K562 (cell line): Measurements from ENCODE around the gene DTL. TPM values are rescaled to one million over a fixed set of nuclear protein-coding genes. Genes with fewer than 3 reads are reported as not detected.

Source experiments
- CAMTA2 ChIP-seq: fragments of 250-450 bp; sonication (Bioruptor Pico); conservative IDR thresholded peaks from 2 replicates; pipeline ENCODE4 v1.5.1; 2022
- DIDO1 ChIP-seq: fragments of 450-650 bp; IDR thresholded peaks from 2 replicates; pipeline ENCODE4 v1.6.1; 2016; ENCODE audit warnings: low read depth, missing biosample characterization, missing genetic modification characterization
- EHMT2 ChIP-seq: fragments of 450-650 bp; IDR thresholded peaks from 2 replicates; pipeline ENCODE4 v1.6.1; 2018; ENCODE audit warnings: antibody characterized with exemption
- EP300 ChIP-seq: IDR thresholded peaks from 2 replicates; pipeline ENCODE4 v1.6.1; 2012; ENCODE audit warnings: low read length, improper control_type of control experiment
- FOXA3 ChIP-seq, 2 experiments: fragments of 450-650 bp in 1 of 2; sonication (generic) in 1 of 2; formaldehyde crosslinking; IDR thresholded peaks in 1 of 2; conservative IDR thresholded peaks in 1 of 2; 2 replicates each; pipeline versions ENCODE4 v1.4.0 to v1.8.0; 2020 to 2022; ENCODE audit warnings: mild to moderate bottlenecking in 2 of 2, missing genetic modification reagents in 1 of 2
- L3MBTL2 ChIP-seq: fragments of 450-650 bp; IDR thresholded peaks from 2 replicates; pipeline ENCODE4 v1.6.1; 2016; ENCODE audit warnings: mild to moderate bottlenecking, moderate library complexity
- MAFG ChIP-seq: fragments of 450-650 bp; conservative IDR thresholded peaks from 2 replicates; pipeline ENCODE4 v1.6.1; 2016; ENCODE audit warnings: missing genetic modification characterization, missing compliant biosample characterization
- MCM2 ChIP-seq: fragments of 450-650 bp; IDR thresholded peaks from 2 replicates; pipeline ENCODE4 v1.6.1; 2017; ENCODE audit warnings: low read depth, mild to moderate bottlenecking
- NCOA4 ChIP-seq: fragments of 450-650 bp; IDR thresholded peaks from 2 replicates; pipeline ENCODE4 v1.6.1; 2018; ENCODE audit warnings: mild to moderate bottlenecking; ENCODE audit not compliant: partially characterized antibody
- NFYB ChIP-seq: IDR thresholded peaks from 2 replicates; pipeline ENCODE4 v1.6.1; 2011; ENCODE audit warnings: mild to moderate bottlenecking, moderate library complexity; ENCODE audit not compliant: insufficient read length; ENCODE audit errors: extremely low read depth
- PHTF2 ChIP-seq: fragments of 250-450 bp; sonication (Bioruptor Pico); IDR thresholded peaks from 2 replicates; pipeline ENCODE4 v1.5.0; 2021; ENCODE audit warnings: mild to moderate bottlenecking
- RBM14 ChIP-seq: fragments of 200-400 bp; formaldehyde crosslinking; IDR thresholded peaks from 2 replicates; pipeline ENCODE4 v1.6.1; 2018; ENCODE audit warnings: low read depth, mild to moderate bottlenecking, low read length, moderate library complexity, borderline replicate concordance; ENCODE audit not compliant: insufficient read depth
- RBM25 ChIP-seq: fragments of 200-400 bp; formaldehyde crosslinking; IDR thresholded peaks from 2 replicates; pipeline ENCODE4 v1.6.1; 2018; ENCODE audit warnings: low read length, low read depth, moderate library complexity; ENCODE audit not compliant: severe bottlenecking
- SAFB ChIP-seq: fragments of 200-400 bp; formaldehyde crosslinking; IDR thresholded peaks from 2 replicates; pipeline ENCODE4 v1.6.1; 2017; ENCODE audit warnings: low read depth, low read length, borderline replicate concordance
- SLC30A9 ChIP-seq: fragments of 250-450 bp; sonication (Bioruptor Pico); IDR thresholded peaks from 2 replicates; pipeline ENCODE4 v1.8.0; 2022; ENCODE audit warnings: mild to moderate bottlenecking, moderate library complexity
- SNRNP70 ChIP-seq: fragments of 200-400 bp; formaldehyde crosslinking; optimal IDR thresholded peaks from 2 replicates; pipeline ENCODE3; 2017; ENCODE audit warnings: low read depth, low read length
- SREBF2 ChIP-seq: sonication (generic); formaldehyde crosslinking; IDR thresholded peaks from 2 replicates; pipeline ENCODE4 v1.4.0; 2020; ENCODE audit warnings: mild to moderate bottlenecking, missing genetic modification reagents
- ZNF175 ChIP-seq: fragments of 200-800 bp; sonication (Bioruptor generic); IDR thresholded peaks from 2 replicates; pipeline ENCODE4 v1.6.1; 2016; ENCODE audit warnings: low read depth, mild to moderate bottlenecking, missing genetic modification characterization, missing compliant biosample characterization
- ZNF444 ChIP-seq: fragments of 250-450 bp; sonication (Bioruptor Pico); IDR thresholded peaks from 2 replicates; pipeline ENCODE4 v1.4.0; 2020; ENCODE audit warnings: mild to moderate bottlenecking, moderate library complexity
- polyA plus RNA-seq, 8 experiments: library from polyadenylated mRNA; depleted of rRNA in 4 of 8; stranded (reverse) in 5 of 8; unstranded in 3 of 8; fragments of >200 nt; fragmentation: Nextera tagmentation in 2 of 8; fragmentation: Illumina TruSeq in 1 of 8; extraction: Ambion mirVana in 2 of 8; extraction: Trizol in 1 of 8; gene quantifications; 2 replicates each; pipeline versions ENCODE4 v1.2.1 to v1.2.3, GENCODE V29; 2011 to 2014; ENCODE audit warnings: inconsistent platforms in 1 of 8, missing spikeins in 1 of 8
- total RNA-seq, 7 experiments: library from RNA; depleted of rRNA in 6 of 7; stranded (reverse); fragments of >200 nt in 6 of 7; fragmentation: Illumina TruSeq in 2 of 7; extraction: Trizol in 2 of 7; gene quantifications; 2 replicates each; pipeline versions ENCODE4 v1.2.1 to v1.2.3, GENCODE V29; 2011 to 2021; ENCODE audit warnings: low replicate concordance in 1 of 7
- TF ChIP-seq, protein P1 (sequence below): sonication (generic); formaldehyde crosslinking; IDR thresholded peaks from 2 replicates; pipeline ENCODE4 v1.8.0; 2022; ENCODE audit warnings: mild to moderate bottlenecking, missing genetic modification reagents
- TF ChIP-seq, protein P2 (sequence below): fragments of 450-650 bp; formaldehyde crosslinking; IDR thresholded peaks from 2 replicates; pipeline ENCODE4 v1.4.0; 2022; ENCODE audit warnings: missing genetic modification characterization
- TF ChIP-seq, protein P3 (sequence below): fragments of 200-800 bp; sonication (Bioruptor generic); IDR thresholded peaks from 2 replicates; pipeline ENCODE4 v1.6.1; 2017; ENCODE audit warnings: missing genetic modification characterization, missing compliant biosample characterization
- TF ChIP-seq, protein P4 (sequence below): fragments of 450-650 bp; formaldehyde crosslinking; IDR thresholded peaks from 2 replicates; pipeline ENCODE4 v1.4.0; 2020; ENCODE audit warnings: mild to moderate bottlenecking, moderate library complexity

The DTL gene
- total and polyA plus RNA-seq, 9 of the 15 experiments (the other 6 are each of a cell fraction or from before 2014, with no cell fraction given): 38.3 to 81.0 (median 63.2) TPM

DNA sequence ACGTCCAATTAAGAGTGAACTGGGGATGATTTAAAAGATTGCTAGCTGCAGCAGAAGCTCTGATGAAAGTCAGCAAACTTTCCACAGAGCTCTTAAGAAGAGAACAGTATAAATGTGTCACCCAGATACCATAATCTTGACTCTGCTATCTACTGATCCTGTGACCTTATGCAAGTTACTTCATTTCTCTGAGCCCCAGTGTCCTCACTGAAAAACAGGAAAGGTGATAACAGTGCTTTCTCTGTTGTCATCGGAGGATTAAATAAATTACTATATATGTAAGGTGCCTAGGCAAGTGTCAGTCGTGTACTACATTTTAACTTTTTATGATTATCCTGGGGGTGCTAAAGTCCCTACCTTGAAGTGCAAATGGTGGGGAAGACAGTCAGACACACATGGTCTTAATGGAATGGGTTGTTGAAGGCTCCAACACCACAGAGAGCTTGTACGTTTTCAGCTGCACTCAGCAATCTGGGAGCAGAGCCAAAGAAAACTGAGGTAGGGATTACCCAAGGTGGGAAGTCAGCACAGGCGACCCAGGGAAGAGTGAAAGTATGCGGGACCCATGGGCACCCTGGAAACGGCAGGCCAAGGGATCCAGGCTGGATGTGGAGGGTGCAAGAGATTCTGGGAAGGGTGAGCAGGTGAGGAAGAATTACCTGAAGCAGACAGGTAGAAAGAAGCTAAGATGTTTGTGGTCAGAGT, 82.8 kb downstream of the DTL start (continued):
- TF ChIP-seq ZNF175 (CRISPR knock-in tag) (no peak), FOXA3 (CRISPR knock-in tag; conservative IDR thresholded peaks at IDR 0.05 in 1 of 2, IDR thresholded peaks at IDR 0.05 in 1 of 2) (no peak), L3MBTL2 (0 out of 2 replicates have a peak, but pooled peaks have one; percentile 31), PHTF2 (no peak), SLC30A9 (CRISPR knock-in tag) (no peak), NFYB (no peak), DIDO1 (tag) (no peak), SREBF2 (CRISPR knock-in tag) (no peak), RBM14 (no peak), SAFB (no peak), EHMT2 (no peak), CAMTA2 (no peak), EP300 (peak; percentile 48; the same call in 1 of the 2 replicates), MCM2 (no peak), ZNF444 (CRISPR knock-in tag) (no peak), RBM25 (no peak), SNRNP70 (no peak), MAFG (tag) (no peak), NCOA4 (no peak)
- TF ChIP-seq, protein P1, sequence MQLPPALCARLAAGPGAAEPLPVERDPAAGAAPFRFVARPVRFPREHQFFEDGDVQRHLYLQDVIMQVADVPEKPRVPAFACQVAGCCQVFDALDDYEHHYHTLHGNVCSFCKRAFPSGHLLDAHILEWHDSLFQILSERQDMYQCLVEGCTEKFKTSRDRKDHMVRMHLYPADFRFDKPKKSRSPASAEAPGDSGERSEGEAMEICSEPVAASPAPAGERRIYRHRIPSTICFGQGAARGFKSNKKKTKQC (CRISPR knock-in tag): no peak
- TF ChIP-seq, protein P2, sequence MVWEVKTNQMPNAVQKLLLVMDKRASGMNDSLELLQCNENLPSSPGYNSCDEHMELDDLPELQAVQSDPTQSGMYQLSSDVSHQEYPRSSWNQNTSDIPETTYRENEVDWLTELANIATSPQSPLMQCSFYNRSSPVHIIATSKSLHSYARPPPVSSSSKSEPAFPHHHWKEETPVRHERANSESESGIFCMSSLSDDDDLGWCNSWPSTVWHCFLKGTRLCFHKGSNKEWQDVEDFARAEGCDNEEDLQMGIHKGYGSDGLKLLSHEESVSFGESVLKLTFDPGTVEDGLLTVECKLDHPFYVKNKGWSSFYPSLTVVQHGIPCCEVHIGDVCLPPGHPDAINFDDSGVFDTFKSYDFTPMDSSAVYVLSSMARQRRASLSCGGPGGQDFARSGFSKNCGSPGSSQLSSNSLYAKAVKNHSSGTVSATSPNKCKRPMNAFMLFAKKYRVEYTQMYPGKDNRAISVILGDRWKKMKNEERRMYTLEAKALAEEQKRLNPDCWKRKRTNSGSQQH (CRISPR knock-in tag): no peak
- TF ChIP-seq, protein P3, sequence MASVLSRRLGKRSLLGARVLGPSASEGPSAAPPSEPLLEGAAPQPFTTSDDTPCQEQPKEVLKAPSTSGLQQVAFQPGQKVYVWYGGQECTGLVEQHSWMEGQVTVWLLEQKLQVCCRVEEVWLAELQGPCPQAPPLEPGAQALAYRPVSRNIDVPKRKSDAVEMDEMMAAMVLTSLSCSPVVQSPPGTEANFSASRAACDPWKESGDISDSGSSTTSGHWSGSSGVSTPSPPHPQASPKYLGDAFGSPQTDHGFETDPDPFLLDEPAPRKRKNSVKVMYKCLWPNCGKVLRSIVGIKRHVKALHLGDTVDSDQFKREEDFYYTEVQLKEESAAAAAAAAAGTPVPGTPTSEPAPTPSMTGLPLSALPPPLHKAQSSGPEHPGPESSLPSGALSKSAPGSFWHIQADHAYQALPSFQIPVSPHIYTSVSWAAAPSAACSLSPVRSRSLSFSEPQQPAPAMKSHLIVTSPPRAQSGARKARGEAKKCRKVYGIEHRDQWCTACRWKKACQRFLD (CRISPR knock-in tag): no peak
- TF ChIP-seq, protein P4, sequence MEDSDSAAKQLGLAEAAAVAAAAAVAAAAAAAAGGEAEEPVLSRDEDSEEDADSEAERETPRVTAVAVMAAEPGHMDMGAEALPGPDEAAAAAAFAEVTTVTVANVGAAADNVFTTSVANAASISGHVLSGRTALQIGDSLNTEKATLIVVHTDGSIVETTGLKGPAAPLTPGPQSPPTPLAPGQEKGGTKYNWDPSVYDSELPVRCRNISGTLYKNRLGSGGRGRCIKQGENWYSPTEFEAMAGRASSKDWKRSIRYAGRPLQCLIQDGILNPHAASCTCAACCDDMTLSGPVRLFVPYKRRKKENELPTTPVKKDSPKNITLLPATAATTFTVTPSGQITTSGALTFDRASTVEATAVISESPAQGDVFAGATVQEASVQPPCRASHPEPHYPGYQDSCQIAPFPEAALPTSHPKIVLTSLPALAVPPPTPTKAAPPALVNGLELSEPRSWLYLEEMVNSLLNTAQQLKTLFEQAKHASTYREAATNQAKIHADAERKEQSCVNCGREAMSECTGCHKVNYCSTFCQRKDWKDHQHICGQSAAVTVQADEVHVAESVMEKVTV (CRISPR knock-in tag): no peak
